ENCODE measurements around the gene LSR.

Gene LSR

GRCh38 chr19:35288331-35288730 is 39.5 kb downstream of the LSR start:
- no peaks in the 10 kb centered on the region for H3K27me3 ChIP-seq (ENCODE audit: control insufficient read depth, insufficient read depth, low read length)
- H3K36me3 ChIP-seq (ENCODE audit: control insufficient read depth, insufficient read depth, low read length), result no peaks in the 10 kb centered on the region
- H3K9me3 ChIP-seq (ENCODE audit: control insufficient read depth, insufficient read depth, low read length), result no peaks in the 10 kb centered on the region
- H3K4me1 ChIP-seq (ENCODE audit: control insufficient read depth, insufficient read depth, low read length), result peaks cover 5% of the 10 kb centered on the region
- no peak overlapping the region for H3K4me3 ChIP-seq (ENCODE audit: low read depth, low read length)
- no peak overlapping the region for H3K9ac ChIP-seq (ENCODE audit: low read depth, low read length)

GRCh38 chr19:35288906-35289305 is 40.1 kb downstream of the LSR start:
- H3K9me3 ChIP-seq (ENCODE audit: control insufficient read depth, insufficient read depth, low read length), result no peaks in the 10 kb centered on the region
- no peaks in the 10 kb centered on the region for H3K36me3 ChIP-seq (ENCODE audit: control insufficient read depth, insufficient read depth, low read length)
- H3K4me1 ChIP-seq (ENCODE audit: control insufficient read depth, insufficient read depth, low read length), result peaks cover 5% of the 10 kb centered on the region
- no peak overlapping the region for H3K9ac ChIP-seq (ENCODE audit: low read depth, low read length)
- H3K27me3 ChIP-seq (ENCODE audit: control insufficient read depth, insufficient read depth, low read length), result no peaks in the 10 kb centered on the region
- H3K4me3 ChIP-seq (ENCODE audit: low read depth, low read length), result no peak overlapping the region

- Histone ChIP-seq H3K36me3 (ENCODE audit: control insufficient read depth, insufficient read depth, low read length) (no peaks in the 10 kb centered on the region), H3K4me1 (ENCODE audit: control insufficient read depth, insufficient read depth, low read length) (no peaks in the 10 kb centered on the region)
These were observed 41.8 kb downstream of the LSR start for GRCh38 chr19:35290381-35291127.

GRCh38 chr19:35291259-35291658 is 42.5 kb downstream of the LSR start:
- Histone ChIP-seq H3K9me3 (ENCODE audit: control insufficient read depth, insufficient read depth, low read length) (no peaks in the 10 kb centered on the region), H3K4me3 (ENCODE audit: low read depth, low read length) (no peak overlapping the region), H3K27me3 (ENCODE audit: control insufficient read depth, insufficient read depth, low read length) (no peaks in the 10 kb centered on the region), H3K4me1 (ENCODE audit: control insufficient read depth, insufficient read depth, low read length) (no peaks in the 10 kb centered on the region), H3K36me3 (ENCODE audit: control insufficient read depth, insufficient read depth, low read length) (no peaks in the 10 kb centered on the region), H3K9ac (ENCODE audit: low read depth, low read length) (no peak overlapping the region)

More at GRCh38 chr19:35290381-35291127, 41.8 kb downstream of the LSR start:
- Histone ChIP-seq H3K9ac (ENCODE audit: low read depth, low read length) (no peak overlapping the region), H3K27me3 (ENCODE audit: control insufficient read depth, insufficient read depth, low read length) (no peaks in the 10 kb centered on the region), H3K9me3 (ENCODE audit: control insufficient read depth, insufficient read depth, low read length) (no peaks in the 10 kb centered on the region), H3K4me3 (ENCODE audit: low read depth, low read length) (no peak overlapping the region)

GRCh38 chr19:35291916-35292315 is 43.1 kb downstream of the LSR start, which contains the start of gene MAG:
Gene MAG, plus strand, starts transcription at chr19:35292161. Its CDS starts 3,248 bp downstream, at chr19:35295409.
- H3K9ac ChIP-seq (ENCODE audit: low read depth, low read length), result no peak within 1 kb of the TSS
- H3K9me3 ChIP-seq (ENCODE audit: control insufficient read depth, insufficient read depth, low read length), result no peaks in the 10 kb centered on the region
- no peaks in the 10 kb centered on the region for H3K36me3 ChIP-seq (ENCODE audit: control insufficient read depth, insufficient read depth, low read length)
- no peaks in the 10 kb centered on the region for H3K27me3 ChIP-seq (ENCODE audit: control insufficient read depth, insufficient read depth, low read length)
- H3K4me1 ChIP-seq (ENCODE audit: control insufficient read depth, insufficient read depth, low read length), result no peaks in the 10 kb centered on the region
- no peak within 1 kb of the TSS for H3K4me3 ChIP-seq (ENCODE audit: low read depth, low read length)

GRCh38 chr19:35292421-35293362 is 43.9 kb downstream of the LSR start:
- Histone ChIP-seq H3K9me3 (ENCODE audit: control insufficient read depth, insufficient read depth, low read length) (no peaks in the 10 kb centered on the region), H3K4me3 (ENCODE audit: low read depth, low read length) (no peak overlapping the region), H3K36me3 (ENCODE audit: control insufficient read depth, insufficient read depth, low read length) (no peaks in the 10 kb centered on the region), H3K9ac (ENCODE audit: low read depth, low read length) (no peak overlapping the region), H3K4me1 (ENCODE audit: control insufficient read depth, insufficient read depth, low read length) (no peaks in the 10 kb centered on the region), H3K27me3 (ENCODE audit: control insufficient read depth, insufficient read depth, low read length) (no peaks in the 10 kb centered on the region)

- Histone ChIP-seq H3K27me3 (ENCODE audit: control insufficient read depth, insufficient read depth, low read length) (no peaks in the 10 kb centered on the region), H3K4me1 (ENCODE audit: control insufficient read depth, insufficient read depth, low read length) (no peaks in the 10 kb centered on the region), H3K4me3 (ENCODE audit: low read depth, low read length) (no peak overlapping the region)
These were observed 44.5 kb downstream of the LSR start for GRCh38 chr19:35293363-35293739.

GRCh38 chr19:35293808-35294207 is 45.0 kb downstream of the LSR start:
- no peak overlapping the region for H3K9ac ChIP-seq (ENCODE audit: low read depth, low read length)
- H3K4me1 ChIP-seq (ENCODE audit: control insufficient read depth, insufficient read depth, low read length), result no peaks in the 10 kb centered on the region
- H3K9me3 ChIP-seq (ENCODE audit: control insufficient read depth, insufficient read depth, low read length), result no peaks in the 10 kb centered on the region
- H3K27me3 ChIP-seq (ENCODE audit: control insufficient read depth, insufficient read depth, low read length), result peaks cover under 1% of the 10 kb centered on the region
- no peaks in the 10 kb centered on the region for H3K36me3 ChIP-seq (ENCODE audit: control insufficient read depth, insufficient read depth, low read length)
- H3K4me3 ChIP-seq (ENCODE audit: low read depth, low read length), result no peak overlapping the region

More at GRCh38 chr19:35293363-35293739, 44.5 kb downstream of the LSR start:
- Histone ChIP-seq H3K36me3 (ENCODE audit: control insufficient read depth, insufficient read depth, low read length) (no peaks in the 10 kb centered on the region), H3K9ac (ENCODE audit: low read depth, low read length) (no peak overlapping the region), H3K9me3 (ENCODE audit: control insufficient read depth, insufficient read depth, low read length) (no peaks in the 10 kb centered on the region)

GRCh38 chr19:35294328-35294727 is 45.5 kb downstream of the LSR start:
- H3K36me3 ChIP-seq (ENCODE audit: control insufficient read depth, insufficient read depth, low read length), result no peaks in the 10 kb centered on the region
- peaks cover 3% of the 10 kb centered on the region for H3K27me3 ChIP-seq (ENCODE audit: control insufficient read depth, insufficient read depth, low read length)
- no peak overlapping the region for H3K4me3 ChIP-seq (ENCODE audit: low read depth, low read length)
- no peaks in the 10 kb centered on the region for H3K4me1 ChIP-seq (ENCODE audit: control insufficient read depth, insufficient read depth, low read length)
- no peak overlapping the region for H3K9ac ChIP-seq (ENCODE audit: low read depth, low read length)
- H3K9me3 ChIP-seq (ENCODE audit: control insufficient read depth, insufficient read depth, low read length), result no peaks in the 10 kb centered on the region

- no peaks in the 10 kb centered on the region for H3K4me1 ChIP-seq (ENCODE audit: control insufficient read depth, insufficient read depth, low read length)
- H3K36me3 ChIP-seq (ENCODE audit: control insufficient read depth, insufficient read depth, low read length), result no peaks in the 10 kb centered on the region
- H3K27me3 ChIP-seq (ENCODE audit: control insufficient read depth, insufficient read depth, low read length), result peaks cover 3% of the 10 kb centered on the region
- H3K9ac ChIP-seq (ENCODE audit: low read depth, low read length), result no peak overlapping the region
- H3K4me3 ChIP-seq (ENCODE audit: low read depth, low read length), result no peak overlapping the region
- H3K9me3 ChIP-seq (ENCODE audit: control insufficient read depth, insufficient read depth, low read length), result no peaks in the 10 kb centered on the region
These were observed 46.3 kb downstream of the LSR start for GRCh38 chr19:35294859-35295791.

- Histone ChIP-seq H3K36me3 (ENCODE audit: control insufficient read depth, insufficient read depth, low read length) (no peaks in the 10 kb centered on the region), H3K27me3 (ENCODE audit: control insufficient read depth, insufficient read depth, low read length) (peaks cover 3% of the 10 kb centered on the region), H3K9me3 (ENCODE audit: control insufficient read depth, insufficient read depth, low read length) (no peaks in the 10 kb centered on the region), H3K4me3 (ENCODE audit: low read depth, low read length) (no peak overlapping the region), H3K9ac (ENCODE audit: low read depth, low read length) (no peak overlapping the region), H3K4me1 (ENCODE audit: control insufficient read depth, insufficient read depth, low read length) (no peaks in the 10 kb centered on the region)
These were observed 47.1 kb downstream of the LSR start for GRCh38 chr19:35295792-35296462.

Measured in iPS-15b (cell line).